HG03135 (cell line): Measurements from ENCODE around the gene IGSF21.

Experiments
- ATAC-seq: cut with Tn5 transposase; IDR thresholded peaks from one replicate; pipeline ENCODE4 v1.9.1; 2021; ENCODE audit warnings: mild to moderate bottlenecking, moderate library complexity; ENCODE audit not compliant: unreplicated experiment

IGSF21 gene

DNA sequence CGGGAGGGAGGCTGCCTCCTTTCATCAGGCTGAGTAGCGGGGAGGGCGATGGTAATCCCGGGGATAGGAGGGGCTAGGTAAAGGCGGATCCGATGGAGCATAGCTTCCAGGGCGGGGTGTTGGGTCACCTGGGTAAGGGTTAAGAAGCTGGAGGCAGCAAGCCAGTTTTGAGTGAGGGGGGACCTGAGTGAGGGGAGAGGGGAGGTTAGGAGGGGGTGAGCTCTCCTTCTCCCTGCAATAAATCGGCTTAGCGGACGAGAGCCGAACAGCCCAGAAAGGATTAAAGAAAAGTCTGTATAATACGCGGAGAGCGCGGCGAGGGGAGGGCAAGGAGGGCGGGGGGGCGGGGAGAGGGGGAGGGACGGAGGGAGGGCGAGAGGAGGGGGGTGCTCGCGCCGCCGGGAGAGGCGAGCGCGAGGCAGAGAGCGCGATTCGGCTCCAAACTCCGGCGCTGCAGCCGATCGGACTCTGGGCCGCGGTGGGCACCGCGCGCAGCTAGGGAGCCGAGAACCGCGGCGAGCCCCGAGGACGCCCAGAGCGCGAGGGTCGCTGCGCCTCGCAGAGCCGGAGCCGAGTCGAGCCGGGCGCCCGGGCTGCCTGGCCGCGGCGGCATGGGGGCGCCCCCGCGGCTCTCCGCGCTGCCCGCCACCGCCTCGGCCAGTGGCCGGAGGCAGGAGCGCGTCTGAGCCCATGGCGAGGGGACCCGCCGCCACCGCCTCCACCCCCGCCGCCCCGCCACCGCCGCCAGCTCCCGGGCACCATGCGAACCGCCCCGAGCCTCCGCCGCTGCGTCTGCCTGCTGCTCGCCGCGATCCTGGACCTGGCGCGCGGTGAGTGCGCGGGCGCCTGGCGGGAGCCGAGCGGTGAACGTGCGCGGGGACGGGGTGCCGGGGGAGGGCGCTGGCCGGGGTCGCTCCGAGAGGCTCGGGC is at the start of gene IGSF21:
TSS of gene IGSF21 (plus strand) at position 430 of the 930 bp plus-strand sequence. CDS start at position 761, 331 bp downstream.
- ATAC-seq: no peak

DNA sequence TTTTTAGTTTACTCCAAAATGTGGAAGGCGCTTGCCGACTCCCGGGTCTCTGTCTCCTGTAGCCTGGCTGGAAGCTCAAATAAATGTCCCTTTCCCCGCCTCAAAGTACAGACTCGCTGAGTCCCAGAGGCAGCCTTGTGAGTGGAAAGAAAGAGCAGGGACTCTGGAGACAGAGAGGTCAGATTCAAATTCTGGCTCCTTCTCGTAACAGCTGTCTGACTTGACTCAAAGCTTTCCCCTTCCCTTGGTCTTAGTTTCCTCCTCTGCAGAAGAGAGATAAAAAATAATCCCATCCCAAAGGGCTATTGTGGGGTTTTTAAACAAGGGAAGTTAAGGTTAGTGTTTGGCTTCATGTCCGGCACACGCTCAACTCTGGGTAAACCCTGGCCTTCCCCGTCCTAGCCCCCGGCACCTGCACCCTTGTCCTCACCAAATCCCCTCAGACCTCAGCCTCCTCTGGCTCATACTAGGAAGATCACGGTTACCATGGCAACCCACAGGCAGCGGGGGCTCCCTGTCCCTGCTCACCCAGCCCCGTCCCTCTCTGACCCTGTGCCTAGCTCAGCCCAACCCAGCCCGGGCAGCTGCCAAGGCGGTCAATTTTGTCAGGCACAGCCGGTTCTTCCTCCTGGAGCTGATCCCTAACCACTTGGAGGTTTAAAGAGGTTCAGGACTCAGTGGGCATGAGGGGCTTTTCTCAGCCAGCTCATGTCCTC is 49.2 kb upstream of the IGSF21 start:
- ATAC-seq: no peak

DNA sequence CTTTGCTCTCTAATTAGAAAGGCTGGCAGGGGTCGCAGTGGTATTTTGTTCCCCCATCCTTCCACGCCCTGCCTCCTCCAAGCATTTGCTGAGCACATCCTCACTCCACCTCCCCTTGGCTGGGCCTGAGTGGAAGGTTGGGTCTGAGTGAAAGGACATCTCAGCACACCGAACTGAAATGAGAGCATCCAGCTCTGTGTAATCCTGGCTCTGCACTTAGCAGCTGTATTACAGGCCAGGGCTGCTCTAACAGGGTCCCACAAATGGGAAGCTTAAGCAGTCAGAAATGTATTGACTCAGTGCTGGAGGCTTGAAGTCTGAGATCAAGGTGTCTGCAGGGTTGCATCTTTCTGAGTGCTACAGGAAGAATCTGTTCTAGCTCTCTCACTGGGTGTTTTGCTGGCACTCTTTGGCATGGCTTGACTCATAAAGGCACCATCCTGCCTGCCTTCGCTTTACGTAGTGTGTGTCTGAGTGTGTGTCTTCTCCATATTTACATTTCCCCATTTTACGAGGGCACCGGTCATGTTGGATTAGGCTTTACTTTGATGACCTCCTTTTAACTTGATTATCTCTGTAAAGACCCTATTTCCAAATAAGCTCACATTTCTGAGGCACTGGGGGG is 48.5 kb upstream of the IGSF21 start:
- no peak for ATAC-seq

DNA sequence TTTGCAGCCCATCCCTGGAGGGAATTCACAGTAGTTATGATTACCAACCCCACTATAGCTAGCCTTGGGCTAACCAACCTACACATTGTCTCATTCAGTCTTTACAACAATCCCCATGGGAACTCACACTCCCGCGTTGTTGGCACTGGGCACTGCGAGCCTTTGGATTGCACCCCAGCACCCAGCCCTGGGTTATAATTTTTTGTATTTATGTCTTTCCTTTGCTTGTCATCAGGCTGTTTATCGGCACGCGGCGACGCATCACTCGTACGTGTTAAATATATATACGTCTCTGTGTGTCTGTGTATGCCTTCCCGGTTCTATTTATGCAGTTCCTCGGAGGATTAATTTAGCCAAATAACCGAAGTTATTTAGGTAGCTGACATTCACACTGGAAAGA is 47.2 kb upstream of the IGSF21 start:
- ATAC-seq: no peak

DNA sequence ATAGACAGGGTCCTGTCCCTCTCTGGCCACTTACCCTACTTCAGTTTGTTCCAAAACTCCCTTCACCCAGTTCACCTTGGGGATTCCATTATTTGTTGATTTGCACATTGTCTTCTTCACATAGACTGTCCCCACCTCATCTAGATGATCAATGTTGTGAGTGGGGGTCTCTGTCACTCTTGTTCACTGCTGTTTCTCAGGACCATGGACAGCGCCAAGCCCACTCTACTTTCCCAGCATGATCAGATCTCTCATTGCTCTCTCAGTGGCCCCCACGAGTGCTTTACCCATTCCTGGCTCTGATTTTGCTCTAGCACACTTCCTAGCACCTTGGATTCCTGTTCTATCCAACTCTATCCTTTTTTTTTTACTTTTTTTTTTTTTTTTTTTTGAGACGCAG is 45.4 kb upstream of the IGSF21 start:
- no peak for ATAC-seq

DNA sequence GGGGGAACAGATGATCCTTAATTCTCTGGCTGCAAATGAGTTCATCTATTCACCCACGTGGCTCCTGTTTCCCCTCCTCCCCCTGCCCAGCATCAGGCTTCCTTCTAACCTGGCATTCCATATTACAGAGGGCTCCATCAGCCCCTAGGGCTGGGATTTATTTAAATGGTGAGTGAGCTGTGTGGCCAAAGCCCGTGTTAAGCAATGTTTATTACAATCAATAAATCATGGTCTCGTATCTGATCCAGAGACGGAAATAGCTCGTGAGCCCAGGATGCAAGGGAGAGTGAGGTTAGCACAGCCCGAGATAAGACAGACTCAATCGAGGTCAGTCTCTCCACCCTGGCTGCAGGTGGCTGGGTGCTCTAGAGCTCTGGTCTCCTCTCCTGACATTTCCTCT is 43.1 kb upstream of the IGSF21 start:
- ATAC-seq: no peak

DNA sequence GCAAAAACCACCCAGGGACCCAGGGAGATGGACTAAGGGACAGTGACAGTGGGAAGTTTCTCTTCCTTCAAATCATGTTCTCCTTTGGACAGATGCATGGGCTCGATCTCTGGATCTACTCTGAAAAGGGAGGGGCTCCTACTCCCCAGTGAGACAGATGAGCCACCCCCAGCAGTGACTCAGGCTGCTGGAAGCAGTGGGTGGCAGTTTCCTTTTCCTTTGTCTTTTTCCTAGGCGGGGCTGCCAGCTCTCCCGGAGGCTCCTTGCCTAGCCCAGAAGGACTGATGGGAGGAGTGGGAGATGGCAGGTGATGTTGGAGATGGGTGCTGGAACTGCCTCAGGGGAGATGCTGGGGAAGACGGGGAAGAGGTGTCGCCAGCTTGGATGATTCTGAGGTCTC is 41.0 kb upstream of the IGSF21 start:
- no peak for ATAC-seq

DNA sequence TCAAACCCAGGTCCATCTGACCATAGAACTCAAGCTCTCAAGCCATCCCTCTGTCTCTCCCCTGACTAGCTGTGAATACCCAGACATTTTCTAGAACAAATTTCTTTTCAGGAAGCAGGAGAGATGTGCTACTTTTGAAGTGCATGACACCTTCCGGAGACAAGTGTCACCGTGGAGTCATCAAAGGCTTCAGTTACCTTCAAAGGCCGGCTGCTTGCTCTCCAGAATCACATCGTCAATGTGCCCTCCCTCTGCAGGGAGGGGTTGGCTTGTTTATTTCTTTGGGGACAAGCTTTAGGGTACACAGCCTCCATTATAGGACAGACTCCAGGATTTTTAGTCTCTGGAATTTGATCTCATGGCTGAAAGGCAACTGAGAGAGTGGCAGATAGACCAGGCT is 37.7 kb upstream of the IGSF21 start:
- no peak for ATAC-seq

DNA sequence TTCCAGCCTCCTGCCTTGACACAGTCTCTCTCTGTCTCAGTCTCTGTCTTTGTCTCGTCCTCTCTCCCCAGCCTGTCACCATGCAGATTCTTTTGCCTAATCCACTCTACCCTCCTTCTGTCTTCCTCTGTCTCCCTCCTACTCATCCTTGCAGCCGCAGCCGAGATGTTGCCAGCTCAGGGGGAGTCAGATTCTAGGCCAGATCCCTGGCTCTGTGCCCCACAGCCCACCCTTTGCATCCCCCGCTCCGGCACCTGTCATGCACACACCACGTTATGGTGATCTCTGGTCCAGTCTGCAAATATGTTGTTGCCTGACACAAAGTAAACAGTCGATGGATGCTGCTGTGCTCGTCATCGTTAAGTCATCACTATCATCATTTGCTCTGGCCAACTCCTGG is 35.5 kb upstream of the IGSF21 start:
- ATAC-seq: no peak

DNA sequence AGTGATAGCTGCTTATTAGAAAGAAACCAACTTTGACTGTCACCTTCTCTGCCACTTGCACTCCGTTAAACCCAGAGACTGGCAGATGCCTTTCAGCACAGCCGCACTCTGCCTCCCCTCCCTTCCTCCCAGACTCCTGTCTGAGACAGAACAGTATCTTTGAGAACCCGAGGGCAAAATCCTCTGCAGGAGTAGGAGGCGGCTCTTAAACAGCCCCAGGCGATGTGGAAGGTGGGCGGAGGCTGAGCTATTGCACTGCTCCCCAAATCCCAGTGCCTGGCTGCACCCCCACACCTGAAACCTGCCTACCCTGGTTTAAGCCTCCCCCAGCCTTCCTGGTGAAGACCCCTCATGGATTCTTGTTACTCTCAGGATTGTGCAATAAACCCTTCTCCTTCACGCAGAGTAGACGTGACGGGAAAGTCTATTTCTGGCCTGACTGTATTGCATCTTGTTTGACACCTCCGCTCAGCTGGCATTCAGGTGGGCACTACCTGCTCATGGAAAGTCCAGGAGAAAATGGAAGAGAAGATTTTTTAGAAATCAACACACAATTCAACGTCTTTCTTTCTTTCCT is 34.4 kb upstream of the IGSF21 start:
- ATAC-seq: no peak

DNA sequence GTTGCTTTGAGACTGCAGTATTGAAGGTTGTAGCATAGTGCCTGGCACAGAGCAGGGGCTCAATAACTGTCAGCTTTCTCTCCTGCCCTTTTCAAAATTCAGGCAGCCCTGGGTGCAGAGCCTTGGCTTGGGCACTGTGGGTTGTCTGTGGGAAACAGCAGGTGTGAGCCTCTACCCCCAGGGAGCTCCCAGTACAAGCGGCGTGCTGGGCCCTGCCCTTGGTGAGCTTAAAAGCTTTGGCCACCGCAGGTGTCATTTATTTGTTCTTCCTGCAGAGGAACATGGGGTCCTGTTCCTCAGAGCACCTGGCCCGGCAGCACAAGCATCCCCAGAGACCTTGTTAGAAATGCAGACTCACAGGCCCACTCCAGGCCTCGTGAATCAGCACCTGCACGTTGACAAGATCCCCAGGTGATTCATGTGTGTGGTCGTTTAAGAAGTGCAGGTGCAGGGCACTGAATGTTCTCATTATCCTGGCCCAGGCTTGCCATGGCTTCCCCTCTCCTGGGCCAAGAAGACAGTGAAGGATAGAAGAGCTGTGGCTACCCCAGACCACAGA is 29.9 kb upstream of the IGSF21 start:
- ATAC-seq: no peak

DNA sequence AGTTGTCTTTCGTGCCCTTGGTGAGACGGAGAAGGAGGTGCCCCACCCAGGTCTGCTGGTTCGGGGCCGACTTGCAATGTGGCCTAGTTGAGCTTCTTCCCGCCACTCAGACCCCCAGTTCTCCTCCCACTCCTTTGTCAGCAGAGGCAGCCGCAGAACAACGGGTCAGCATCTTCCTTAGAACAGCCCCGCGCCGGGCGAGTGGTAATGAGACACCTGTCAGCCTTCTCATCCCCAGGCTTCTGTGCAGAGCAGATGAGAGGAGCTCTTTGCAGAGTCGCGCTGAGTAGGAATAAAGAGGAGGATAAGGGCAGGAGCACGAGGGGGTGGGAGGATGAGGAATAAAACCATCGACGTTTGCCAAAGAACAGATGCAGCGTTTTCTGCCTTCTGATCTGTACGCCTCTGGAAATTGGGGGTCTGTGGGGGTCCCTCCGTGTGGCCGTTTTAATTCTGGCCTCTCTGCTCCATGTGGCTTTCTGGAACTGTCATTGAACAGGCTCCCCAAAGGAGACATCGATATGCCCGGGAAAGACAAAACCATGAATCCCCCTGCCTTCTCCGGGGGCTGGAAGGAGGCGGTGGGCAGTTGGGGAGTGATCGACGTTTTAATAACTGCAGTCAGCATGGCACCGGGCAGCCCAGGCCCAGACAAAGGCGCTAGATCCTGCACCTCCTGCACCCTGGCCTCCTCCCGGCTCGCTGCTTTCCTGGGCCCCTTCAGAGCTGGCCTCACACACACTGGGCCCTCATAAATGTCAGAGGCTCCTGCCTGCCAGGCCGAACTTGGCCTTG is 27.5 kb upstream of the IGSF21 start:
- no peak for ATAC-seq

DNA sequence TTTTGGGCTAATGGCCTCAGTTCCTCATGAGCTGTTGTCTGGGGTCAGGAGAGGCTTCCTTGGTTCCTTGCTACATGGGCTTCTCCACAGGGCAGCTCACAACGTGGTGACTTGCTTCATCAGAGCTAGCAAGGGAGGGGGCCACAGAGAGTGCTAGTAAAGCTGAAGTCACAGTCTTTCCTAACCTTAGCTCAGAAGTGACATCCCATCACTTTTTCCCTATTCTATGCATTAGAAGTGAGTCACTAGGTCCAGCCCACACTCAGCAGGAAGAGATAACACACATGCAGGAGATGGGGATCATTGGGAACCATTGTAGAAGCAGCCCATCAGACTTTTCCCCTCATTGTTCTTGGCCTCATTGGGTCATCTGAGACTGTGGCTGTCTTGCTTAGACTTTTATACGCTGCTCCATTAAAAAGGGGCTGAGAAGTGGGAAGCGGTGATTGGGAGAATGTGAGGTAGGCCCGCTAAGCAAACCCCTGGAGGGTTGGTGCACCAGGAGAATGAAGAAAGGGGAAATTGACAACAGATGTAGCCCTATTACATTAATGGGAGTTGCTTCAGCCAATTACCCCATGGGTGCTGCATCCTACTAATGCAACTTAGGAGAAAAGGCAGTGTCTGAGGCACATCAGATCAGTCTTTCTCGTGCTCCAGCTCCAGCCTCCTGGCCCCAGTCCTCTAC is 22.1 kb upstream of the IGSF21 start:
- ATAC-seq: no peak

DNA sequence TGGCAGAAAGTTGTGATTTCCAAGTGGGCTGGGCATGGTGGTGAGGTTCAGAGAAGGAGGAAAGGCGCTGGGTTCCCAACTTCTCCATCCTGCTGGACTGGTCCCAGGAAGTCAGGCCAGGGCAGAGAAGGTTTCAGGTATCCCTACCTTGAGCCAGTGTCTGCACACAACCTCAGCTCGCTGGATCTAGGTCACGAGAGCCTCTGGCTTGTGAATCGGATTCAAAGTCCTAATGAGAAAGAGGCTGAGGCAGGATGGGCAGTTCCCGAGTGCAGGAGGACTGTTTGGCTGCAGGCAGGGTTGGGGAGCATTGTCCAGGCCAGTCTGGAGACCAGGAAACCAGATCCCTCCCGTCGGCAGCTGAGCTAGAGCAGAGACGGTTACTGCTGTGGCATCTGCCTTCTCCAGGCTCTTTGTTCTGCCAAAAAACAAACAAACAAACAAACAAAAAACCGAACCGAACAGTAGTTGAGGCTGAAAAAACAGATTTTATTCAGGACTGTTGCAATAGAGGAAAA is 19.5 kb upstream of the IGSF21 start:
- no peak for ATAC-seq

DNA sequence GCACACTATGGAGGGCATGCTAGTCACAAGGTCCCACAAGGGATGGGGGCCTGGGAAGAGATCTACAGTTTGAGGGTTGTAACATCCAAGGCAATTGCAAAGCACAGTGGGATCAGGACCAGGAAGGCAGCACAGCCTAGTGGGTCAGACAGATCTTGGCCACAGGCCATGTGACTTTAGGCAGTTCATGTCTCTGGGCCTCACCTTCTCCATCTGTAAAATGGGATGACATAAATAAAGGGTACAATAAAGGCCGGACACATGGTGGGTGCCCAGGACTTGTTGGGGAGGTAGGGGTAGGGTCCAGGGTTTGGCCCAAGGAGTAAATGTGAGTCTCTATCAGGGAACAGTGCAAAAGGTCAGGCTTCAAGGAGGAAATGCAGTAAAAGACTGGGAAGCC is 18.1 kb upstream of the IGSF21 start:
- no peak for ATAC-seq

DNA sequence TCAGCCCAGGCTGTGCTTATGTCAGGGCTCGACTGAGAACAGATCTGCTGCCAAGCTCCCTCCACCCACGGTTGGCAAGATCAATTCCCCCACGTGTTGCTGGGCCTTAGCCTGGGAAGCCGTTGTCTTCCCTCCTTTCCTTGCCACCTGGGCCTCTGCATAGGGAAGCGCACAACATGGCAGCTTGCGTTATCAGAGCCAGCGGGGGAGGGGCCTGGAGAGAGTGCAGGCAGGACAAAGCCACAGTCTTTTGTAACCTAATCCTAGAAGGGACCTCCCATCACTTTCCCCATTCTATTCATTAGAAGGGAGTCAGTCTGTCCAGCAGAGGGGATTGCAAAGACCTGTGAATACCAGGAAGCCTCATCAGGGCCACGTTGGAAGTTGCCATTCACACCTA is 17.0 kb upstream of the IGSF21 start:
- ATAC-seq: no peak

DNA sequence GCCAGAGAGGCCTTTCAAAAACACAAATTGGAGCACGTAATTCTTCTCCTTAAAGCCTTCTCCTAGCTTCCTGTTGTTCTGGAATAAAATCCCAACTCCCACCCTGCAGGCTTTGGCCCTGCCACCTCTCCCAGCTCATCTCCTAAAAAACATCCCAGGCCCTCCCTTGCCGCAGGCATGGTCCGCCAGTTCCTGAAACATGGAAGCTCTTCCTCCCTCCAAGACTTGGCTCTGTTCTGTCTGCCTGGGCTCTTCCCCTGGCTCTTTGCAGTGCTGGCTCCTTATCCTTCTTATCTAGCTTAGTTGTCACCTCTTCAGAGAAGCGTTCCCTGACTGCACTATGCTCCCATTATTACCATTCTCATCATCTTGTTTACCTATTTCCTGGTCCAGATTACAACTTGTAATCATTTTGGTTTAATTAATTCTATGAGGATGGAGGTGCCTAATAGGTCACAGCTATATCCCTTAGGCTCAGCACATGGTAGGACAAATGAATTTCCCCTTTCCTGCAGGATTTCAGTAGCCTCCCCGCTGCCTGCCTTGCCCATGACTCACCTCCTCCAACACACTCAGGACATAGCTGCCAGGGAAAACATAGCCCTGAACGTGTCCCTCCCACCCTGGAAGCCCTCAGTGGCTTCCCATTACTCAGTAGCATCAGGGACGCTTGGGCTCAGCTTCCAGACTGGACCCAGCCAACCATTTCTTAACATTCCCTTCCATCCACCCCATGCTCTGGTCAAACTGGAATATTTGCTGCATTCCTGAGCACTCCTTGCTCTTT is 15.7 kb upstream of the IGSF21 start:
- no peak for ATAC-seq

DNA sequence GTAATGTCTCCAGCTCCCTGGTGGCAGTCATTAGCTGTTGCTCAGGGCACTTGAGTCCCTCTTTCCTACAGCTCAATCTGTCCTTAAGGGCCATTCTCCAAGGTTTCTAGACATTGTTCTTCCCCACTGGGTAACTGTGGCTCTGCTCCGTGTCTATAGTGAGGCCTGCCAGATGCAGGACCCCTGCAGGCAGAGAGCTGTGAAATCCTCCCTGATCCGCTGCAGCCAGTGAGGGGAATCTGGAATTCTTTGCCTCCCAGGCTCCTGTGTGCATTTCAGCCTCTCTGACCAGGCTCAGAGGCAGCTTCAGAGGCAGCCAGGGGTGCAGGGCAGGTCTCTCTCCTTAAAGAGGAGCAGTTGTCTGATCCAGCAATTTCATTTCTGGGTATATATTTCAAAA is 14.4 kb upstream of the IGSF21 start:
- no peak for ATAC-seq

DNA sequence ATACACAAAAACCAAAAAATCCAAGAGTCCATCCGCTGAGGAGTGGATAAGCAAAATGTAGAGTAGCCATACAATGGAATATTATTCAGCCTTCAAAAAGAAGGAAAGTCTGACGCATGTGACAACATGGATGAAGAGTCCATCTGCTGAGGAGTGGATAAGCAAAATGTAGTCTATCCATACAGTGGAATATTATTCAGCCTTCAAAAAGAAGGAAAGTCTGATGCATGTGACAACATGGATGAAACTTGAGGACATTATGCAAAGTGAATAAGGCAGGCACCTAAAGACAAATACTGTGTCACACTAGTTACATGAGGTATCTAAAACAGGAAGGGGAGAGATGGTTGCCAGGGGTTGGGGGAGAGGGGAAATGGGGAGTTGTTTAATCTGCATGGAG is 14.0 kb upstream of the IGSF21 start:
- ATAC-seq: no peak
